GM12891 (cell line): ENCODE data around the gene ARHGEF39.

ENCODE experiments used
- DNase-seq: peaks from one replicate; pipeline ENCODE4 v3.0.0; 2011; ENCODE audit warnings: low spot score; ENCODE audit not compliant: insufficient read length
- FAIRE-seq: peaks from 2 replicates; lab custom pipeline; 2011; peaks lifted over from hg19 to GRCh38; lab: Jason Lieb, UNC
- PAX5 ChIP-seq: IDR thresholded peaks from 2 replicates; pipeline ENCODE4 v1.6.1; 2011; ENCODE audit warnings: low read length, moderate library complexity, mild to moderate bottlenecking; ENCODE audit not compliant: insufficient read depth, severe bottlenecking
- POLR2A ChIP-seq: IDR thresholded peaks from 2 replicates; pipeline ENCODE4 v1.6.1; 2011; ENCODE audit warnings: low read depth, low read length, control low read depth
- POLR2AphosphoS5 ChIP-seq: IDR thresholded peaks from 2 replicates; pipeline ENCODE4 v1.6.1; 2011; ENCODE audit warnings: low read depth, low read length, control low read depth
- POU2F2 ChIP-seq: IDR thresholded peaks from 2 replicates; pipeline ENCODE4 v1.6.1; 2011; ENCODE audit warnings: low read depth, mild to moderate bottlenecking, control low read depth, low read length, moderate library complexity
- SPI1 ChIP-seq: IDR thresholded peaks from 2 replicates; pipeline ENCODE4 v1.6.1; 2011; ENCODE audit warnings: low read depth, low read length, control low read depth
- TAF1 ChIP-seq: IDR thresholded peaks from 2 replicates; pipeline ENCODE4 v1.6.1; 2011; ENCODE audit warnings: low read depth, low read length, control low read depth

The ARHGEF39 gene

GRCh38 chr9:35666549-35666948 lies 1.6 kb upstream of the ARHGEF39 start:
- TF ChIP-seq PAX5 (no peak), POLR2AphosphoS5 (no peak), POLR2A (no peak), SPI1 (no peak), POU2F2 (no peak), TAF1 (no peak)
- FAIRE-seq, result no peak

GRCh38 chr9:35666045-35666444 lies 1.1 kb upstream of the ARHGEF39 start:
- TF ChIP-seq SPI1, result no peak
- no peak for TF ChIP-seq POLR2AphosphoS5
- TF ChIP-seq TAF1, result no peak
- no peak for TF ChIP-seq PAX5
- no peak for TF ChIP-seq POU2F2
- no peak for TF ChIP-seq POLR2A
- no peak for FAIRE-seq
- no peak for DNase-seq

More at GRCh38 chr9:35666549-35666948, 1.6 kb upstream of the ARHGEF39 start:
- DNase-seq, result no peak

GRCh38 chr9:35665471-35665818 lies 450 bp upstream of the ARHGEF39 start:
- TF ChIP-seq POLR2A (no peak), TAF1 (no peak), POU2F2 (no peak), POLR2AphosphoS5 (no peak), SPI1 (no peak), PAX5 (no peak)
- FAIRE-seq, result no peak

GRCh38 chr9:35662437-35662836 lies 2.6 kb downstream of the ARHGEF39 start:
- FAIRE-seq (no peak), DNase-seq (no peak)
- TF ChIP-seq PAX5 (no peak), POLR2AphosphoS5 (no peak), TAF1 (no peak), POLR2A (no peak)

More at GRCh38 chr9:35665471-35665818, 450 bp upstream of the ARHGEF39 start:
- DNase-seq, result no peak

GRCh38 chr9:35661756-35662350 lies 3.1 kb downstream of the ARHGEF39 start:
- DNase-seq (no peak), FAIRE-seq (no peak)
- no peak for TF ChIP-seq PAX5
- TF ChIP-seq TAF1, result no peak
- no peak for TF ChIP-seq POLR2A
- TF ChIP-seq SPI1, result no peak
- TF ChIP-seq POLR2AphosphoS5, result no peak
- no peak for TF ChIP-seq POU2F2

GRCh38 chr9:35660966-35661415 lies 4.0 kb downstream of the ARHGEF39 start:
- FAIRE-seq (no peak), DNase-seq (no peak)
- TF ChIP-seq POLR2AphosphoS5 (no peak), POU2F2 (no peak), SPI1 (no peak), TAF1 (no peak), PAX5 (no peak), POLR2A (no peak)

GRCh38 chr9:35659340-35659739 lies 5.7 kb downstream of the ARHGEF39 start:
- TF ChIP-seq POLR2A (no peak), POU2F2 (no peak), TAF1 (no peak), SPI1 (no peak), PAX5 (no peak), POLR2AphosphoS5 (no peak)
- no peak for DNase-seq
- FAIRE-seq, result peak; percentile 35

GRCh38 chr9:35658968-35659220 lies 6.1 kb downstream of the ARHGEF39 start:
- FAIRE-seq (no peak), DNase-seq (no peak)
- TF ChIP-seq POLR2AphosphoS5 (no peak), SPI1 (no peak), POU2F2 (no peak), PAX5 (no peak), TAF1 (no peak), POLR2A (no peak)

- DNase-seq (peak; percentile 88), FAIRE-seq (peak; percentile 97)
- TF ChIP-seq SPI1 (no peak), TAF1 (0 out of 2 replicates have a peak, but pooled peaks have one; percentile 25), PAX5 (no peak), POLR2A (peak; percentile 75), POU2F2 (peak; percentile 94), POLR2AphosphoS5 (no peak)
Observed at GRCh38 chr9:35658137-35658967, 6.6 kb downstream of the ARHGEF39 start, which contains the start of gene CCDC107. CCDC107 (plus strand) TSS chr9:35658292; CDS start chr9:35658380, 88 bp downstream.

- no peak for TF ChIP-seq TAF1
- TF ChIP-seq POLR2A, result no peak
- TF ChIP-seq PAX5, result no peak
- TF ChIP-seq POLR2AphosphoS5, result no peak
- peak; percentile 70 for TF ChIP-seq SPI1
- no peak for TF ChIP-seq POU2F2
- DNase-seq, result peak; percentile 84
- no peak for FAIRE-seq
Observed at GRCh38 chr9:35657546-35658136, 7.4 kb downstream of the ARHGEF39 start, which contains the start of gene RMRP. RMRP (minus strand) TSS chr9:35658019.
